HepG2 (cell line): Measurements from ENCODE around the gene DNAJC15. TPM values are rescaled to one million over a fixed set of nuclear protein-coding genes. Genes with fewer than 3 reads are reported as not detected.

Experiments used
- ATAC-seq: fragments of 200-7000 bp; cut with Tn5 transposase; 3 replicates; pipeline ENCODE4 v1.9.1; 2020; ENCODE audit warnings: mild to moderate bottlenecking, moderate library complexity
- BruUV-seq: library from RNA; stranded (reverse); fragments of 400-500 nt; replicated peaks from 2 replicates; lab custom pipeline; 2021; lab: Mats Ljungman, UMichigan
- CTCF ChIA-PET: fragments of 300-600 bp; formaldehyde crosslinking; extraction: SDS; loops from one replicate; lab custom pipeline; 2021; ENCODE audit warnings: low total read pairs, inconsistent platforms, low intra/inter-chr PET ratio; lab: Yijun Ruan, JAX
- POLR2A ChIA-PET: fragments of 350-600 bp; sonication (Branson Sonifier 250); formaldehyde crosslinking; loops from one replicate; lab custom pipeline; 2020; ENCODE audit warnings: antibody characterized with exemption, inconsistent platforms; lab: Yijun Ruan, JAX
- DNase-seq: peaks from one replicate; pipeline ENCODE4 v3.0.0-alpha.2; 2015; ENCODE audit warnings: low spot score
- FAIRE-seq: peaks from 3 replicates; lab custom pipeline; 2011; peaks lifted over from hg19 to GRCh38; lab: Jason Lieb, UNC
- H2AFZ ChIP-seq: one replicate; pipeline ENCODE4 v1.6.1; 2011; ENCODE audit warnings: low read length, inconsistent platforms
- H3K27ac ChIP-seq: fragments of 300-600 bp; 3 replicates; pipeline ENCODE4 v1.8.0; 2011; ENCODE audit warnings: mixed run types, mild to moderate bottlenecking, mixed read lengths, low read length, inconsistent platforms; ENCODE audit not compliant: insufficient read depth; ENCODE audit errors: extremely low read length
- H3K27me3 ChIP-seq, 2 experiments: fragments of 200-600 bp in 1 of 2; 2 replicates in 1 of 2; 3 replicates in 1 of 2; pipeline versions ENCODE4 v1.6.0 to v1.8.0; 2011; ENCODE audit warnings: low read length in 2 of 2, mild to moderate bottlenecking in 2 of 2, moderate library complexity in 2 of 2, inconsistent platforms in 1 of 2; ENCODE audit not compliant: insufficient read depth in 2 of 2, control insufficient read depth in 1 of 2
- H3K36me3 ChIP-seq, 2 experiments: fragments of 200-600 bp in 1 of 2; replicated peaks in 1 of 2; 2 replicates in 1 of 2; 3 replicates in 1 of 2; pipeline versions ENCODE4 v1.5.1 to v1.8.0; 2011; ENCODE audit warnings: low read length in 2 of 2, inconsistent platforms in 1 of 2; ENCODE audit not compliant: insufficient read depth in 2 of 2, control insufficient read depth in 1 of 2
- H3K4me1 ChIP-seq: 2 replicates; pipeline ENCODE4 v1.5.1; 2012; ENCODE audit warnings: low read length, inconsistent platforms; ENCODE audit not compliant: insufficient read depth
- H3K4me2 ChIP-seq: 2 replicates; pipeline ENCODE4 v1.6.0; 2011; ENCODE audit warnings: low read depth, low read length, inconsistent platforms
- H3K4me3 ChIP-seq, 3 experiments: fragments of 200-600 bp in 1 of 3; sonication (generic), shearing (Covaris generic) in 1 of 3; replicated peaks in 1 of 3; 2 replicates each; pipeline ENCODE4 v1.5.1; 2011 to 2016; ENCODE audit warnings: low read length in 3 of 3, inconsistent platforms in 2 of 3, low read depth in 2 of 3, mild to moderate bottlenecking in 2 of 3, control low read depth in 1 of 3, mixed read lengths in 1 of 3; ENCODE audit not compliant: insufficient read depth in 1 of 3
- H3K79me2 ChIP-seq: one replicate; pipeline ENCODE4 v1.6.1; 2011; ENCODE audit warnings: low read length, inconsistent platforms; ENCODE audit not compliant: insufficient read depth
- H3K9ac ChIP-seq: 2 replicates; pipeline ENCODE4 v1.6.0; 2011; ENCODE audit warnings: mild to moderate bottlenecking, low read depth, low read length, inconsistent platforms; ENCODE audit not compliant: insufficient read depth
- H3K9me3 ChIP-seq: 2 replicates; pipeline ENCODE4 v1.5.1; 2012; ENCODE audit warnings: mild to moderate bottlenecking, low read length
- H4K20me1 ChIP-seq: 2 replicates; pipeline ENCODE4 v1.6.0; 2011; ENCODE audit warnings: inconsistent platforms, mild to moderate bottlenecking, low read length, moderate library complexity; ENCODE audit not compliant: insufficient read depth
- FOXP1 ChIP-seq, 2 experiments: fragments of 450-650 bp in 1 of 2; IDR thresholded peaks; 2 replicates each; pipeline ENCODE4 v1.6.1; 2017 to 2018; ENCODE audit warnings: antibody characterized with exemption in 1 of 2
- GABPB1 ChIP-seq: IDR thresholded peaks from 2 replicates; pipeline ENCODE4 v1.6.1; 2016; ENCODE audit warnings: mild to moderate bottlenecking, missing genetic modification reagents, moderate library complexity, missing compliant biosample characterization
- KDM5A ChIP-seq: fragments of 200-600 bp; sonication (generic); IDR thresholded peaks from 2 replicates; pipeline ENCODE4 v1.7.0; 2018; ENCODE audit warnings: antibody characterized with exemption, mild to moderate bottlenecking, low read length, borderline replicate concordance
- SOX13 ChIP-seq, 3 experiments: fragments of 450-650 bp in 1 of 3; sonication (generic) in 1 of 3; formaldehyde crosslinking in 1 of 3; IDR thresholded peaks in 2 of 3; conservative IDR thresholded peaks in 1 of 3; 2 replicates each; pipeline versions ENCODE4 v1.5.0 to v1.6.1; 2016 to 2020; ENCODE audit warnings: antibody characterized with exemption in 1 of 3, mild to moderate bottlenecking in 1 of 3, missing compliant biosample characterization in 1 of 3, missing genetic modification reagents in 1 of 3, moderate library complexity in 1 of 3
- TBX2 ChIP-seq: sonication (generic); formaldehyde crosslinking; IDR thresholded peaks from 2 replicates; pipeline ENCODE4 v1.5.0; 2020; ENCODE audit warnings: missing genetic modification reagents, mild to moderate bottlenecking, borderline replicate concordance
- ZNF101 ChIP-seq: sonication (generic); formaldehyde crosslinking; IDR thresholded peaks from 2 replicates; pipeline ENCODE4 v1.4.0; 2020; ENCODE audit warnings: mild to moderate bottlenecking, low read depth, missing genetic modification reagents, borderline replicate concordance
- ZNF3 ChIP-seq: IDR thresholded peaks from 2 replicates; pipeline ENCODE4 v1.7.0; 2017; ENCODE audit warnings: inconsistent platforms
- ZNF652 ChIP-seq: IDR thresholded peaks from 2 replicates; pipeline ENCODE4 v1.6.1; 2016; ENCODE audit warnings: low read depth, borderline replicate concordance
- ZNF747 ChIP-seq: sonication (generic); formaldehyde crosslinking; IDR thresholded peaks from 2 replicates; pipeline ENCODE4 v1.8.1; 2023; ENCODE audit warnings: missing genetic modification reagents, mild to moderate bottlenecking, borderline replicate concordance
- WGBS: methylation state at CpG from one replicate; pipeline ENCODE4 v1.1.6; 2017; ENCODE audit warnings: low lambda C conversion rate; 5-methylcytosine and 5-hydroxymethylcytosine counted together
- in situ Hi-C: cut with HindIII; loops from 2 replicates; pipeline ENCODE4 v1.10.0; 2017; ENCODE audit warnings: low pct_unique_long_range_greater_than_20kb; ENCODE audit not compliant: extremely low pct_ligation_motif_present
- intact Hi-C: fragments of 100-400 bp; cut with micrococcal nuclease; formaldehyde crosslinking; loops from one replicate; pipeline ENCODE4 v1.10.0; 2022; ENCODE audit not compliant: unreplicated experiment
- polyA plus RNA-seq, 8 experiments: library from polyadenylated mRNA; depleted of rRNA in 3 of 8; stranded (reverse) in 7 of 8; unstranded in 1 of 8; fragments of >200 nt; fragmentation: Illumina TruSeq in 4 of 8; extraction: Trizol in 4 of 8; gene quantifications; 2 replicates each; pipeline versions ENCODE4 v1.2.1 to v1.2.3, GENCODE V29; 2011 to 2016; ENCODE audit warnings: low read depth in 4 of 8, missing spikeins in 1 of 8, mixed read lengths in 1 of 8; ENCODE audit not compliant: insufficient read depth in 1 of 8
- total RNA-seq, 5 experiments: library from RNA; depleted of rRNA; stranded (reverse); fragments of >200 nt; fragmentation: Illumina TruSeq; extraction: Trizol; gene quantifications; 2 replicates each; pipeline ENCODE4 v1.2.3, GENCODE V29; 2016; ENCODE audit warnings: low read depth in 1 of 5
- TF ChIP-seq, protein P1 (sequence below): IDR thresholded peaks from 2 replicates; pipeline ENCODE4 v1.6.1; 2016; ENCODE audit warnings: control low read depth
- TF ChIP-seq, protein P2 (sequence below): sonication (generic); formaldehyde crosslinking; IDR thresholded peaks from 2 replicates; pipeline ENCODE4 v1.4.0; 2020; ENCODE audit warnings: missing genetic modification reagents; ENCODE audit errors: not compliant biosample characterization
- TF ChIP-seq, protein P3 (sequence below): sonication (generic); formaldehyde crosslinking; IDR thresholded peaks from 2 replicates; pipeline ENCODE4 v1.8.0; 2022; ENCODE audit warnings: low read depth, missing genetic modification reagents
- TF ChIP-seq, protein P4 (sequence below): sonication (generic); formaldehyde crosslinking; IDR thresholded peaks from 2 replicates; pipeline ENCODE4 v1.9.0; 2021; ENCODE audit warnings: missing genetic modification reagents, mild to moderate bottlenecking, borderline replicate concordance

The DNAJC15 gene
- total and polyA plus RNA-seq, 2 of the 13 experiments (the other 11 are each of a cell fraction or from before 2014, with no cell fraction given), result 23.0 to 31.9 TPM

DNA sequence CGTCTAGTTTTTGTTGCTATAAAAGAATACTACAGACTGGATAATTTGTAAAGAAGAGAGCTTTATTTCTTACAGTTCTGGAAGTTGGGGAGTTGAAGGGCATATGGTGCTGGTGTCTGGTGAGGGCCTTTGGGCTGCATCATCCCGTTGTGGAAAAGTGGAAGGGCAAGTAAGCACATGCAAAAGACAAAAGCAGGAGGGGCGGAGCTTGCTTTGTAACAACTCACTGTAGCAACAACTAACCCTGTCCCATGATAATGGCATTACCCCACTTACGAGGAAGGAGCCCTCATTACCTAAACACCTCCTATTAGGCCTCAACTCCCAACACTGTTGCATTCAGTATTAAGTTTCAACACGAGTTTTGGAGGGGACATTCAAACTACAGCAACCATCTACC, 7.2 kb upstream of the DNAJC15 start:
- DNase-seq (no peak), ATAC-seq (no peak)
- Histone ChIP-seq H3K36me3 (no peaks in the 10 kb centered on the region), H3K9ac (no peak overlapping the region), H2AFZ (no peak overlapping the region)
- TF ChIP-seq ZNF747 (CRISPR knock-in tag) (no peak), ZNF101 (CRISPR knock-in tag) (no peak), KDM5A (no peak), ZNF652 (CRISPR knock-in tag) (no peak), FOXP1 (IDR thresholded peaks at IDR 0.05) (no peak), FOXP1 (CRISPR knock-in tag; IDR thresholded peaks at IDR 0.05) (no peak)
- TF ChIP-seq, protein P1, sequence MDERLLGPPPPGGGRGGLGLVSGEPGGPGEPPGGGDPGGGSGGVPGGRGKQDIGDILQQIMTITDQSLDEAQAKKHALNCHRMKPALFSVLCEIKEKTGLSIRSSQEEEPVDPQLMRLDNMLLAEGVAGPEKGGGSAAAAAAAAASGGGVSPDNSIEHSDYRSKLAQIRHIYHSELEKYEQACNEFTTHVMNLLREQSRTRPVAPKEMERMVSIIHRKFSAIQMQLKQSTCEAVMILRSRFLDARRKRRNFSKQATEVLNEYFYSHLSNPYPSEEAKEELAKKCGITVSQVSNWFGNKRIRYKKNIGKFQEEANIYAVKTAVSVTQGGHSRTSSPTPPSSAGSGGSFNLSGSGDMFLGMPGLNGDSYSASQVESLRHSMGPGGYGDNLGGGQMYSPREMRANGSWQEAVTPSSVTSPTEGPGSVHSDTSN (CRISPR knock-in tag), result no peak
- TF ChIP-seq, all 625 proteins: peak for 0
- no TSS peak for BruUV-seq
- POLR2A ChIA-PET, result no interaction called here
- Histone ChIP-seq H3K4me1 (no peaks in the 10 kb centered on the region), H3K27me3 (peaks cover 0 to 3% of the 10 kb centered on the region in 2 experiments; a peak in 1 of 5 replicates), H4K20me1 (no peaks in the 10 kb centered on the region), H3K27ac (no peak overlapping the region), H3K79me2 (no peaks in the 10 kb centered on the region), H3K9me3 (no peaks in the 10 kb centered on the region), H3K4me2 (no peak overlapping the region), H3K4me3 (no peak overlapping the region)
- in situ Hi-C loops, result no loop called here
- CTCF ChIA-PET, result no interaction called here
- no peak for FAIRE-seq
- intact Hi-C loops, result no loop called here
- WGBS, result 35% methylated on average over 5 of the region's 5 CpGs

DNA sequence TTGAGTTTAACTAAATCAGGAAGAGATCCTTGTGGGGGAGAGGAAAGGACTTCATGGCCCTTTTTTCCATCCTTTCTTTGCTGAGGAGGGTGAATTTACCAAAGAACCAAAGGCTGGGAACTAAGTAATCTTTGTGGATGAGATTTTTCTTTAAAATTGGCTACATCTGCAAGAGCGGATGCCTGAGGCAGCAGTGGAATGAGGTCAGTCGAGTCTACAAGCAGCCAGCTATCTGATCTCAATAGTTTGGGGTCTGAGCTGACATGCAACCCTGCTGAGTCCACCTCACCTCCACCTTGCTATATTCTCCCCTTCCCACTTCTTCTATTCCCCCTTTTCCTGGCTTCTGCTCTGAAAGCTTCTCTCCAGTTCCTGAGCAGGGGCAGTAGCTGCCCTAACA, 3.6 kb upstream of the DNAJC15 start:
- no peak for ATAC-seq
- DNase-seq, result no peak
- peaks cover 0 to 3% of the 10 kb centered on the region in 2 experiments; a peak in 2 of 5 replicates for H3K27me3 ChIP-seq
- no peak overlapping the region for H3K4me3 ChIP-seq
- no peaks in the 10 kb centered on the region for H3K36me3 ChIP-seq
- no peak overlapping the region for H3K9ac ChIP-seq
- in situ Hi-C loops, result no loop called here
- no peak overlapping the region for H2AFZ ChIP-seq
- H4K20me1 ChIP-seq, result no peaks in the 10 kb centered on the region
- peaks cover 13% of the 10 kb centered on the region for H3K4me1 ChIP-seq
- no peak for FAIRE-seq
- H3K4me2 ChIP-seq, result no peak overlapping the region
- 63% methylated on average over 2 of the region's 2 CpGs for WGBS
- H3K9me3 ChIP-seq, result no peaks in the 10 kb centered on the region
- peaks cover 9% of the 10 kb centered on the region for H3K79me2 ChIP-seq
- H3K27ac ChIP-seq, result no peak overlapping the region
- CTCF ChIA-PET, result no interaction called here
- BruUV-seq, result no TSS peak
- POLR2A ChIA-PET, result no interaction called here
- intact Hi-C loops, result loop anchor here (5.0 kb wide), 1 partner anchor 43 kb away; no protein-coding TSS in a partner anchor
- TF ChIP-seq SOX13 (IDR thresholded peaks at IDR 0.05), result no peak
- no peak for TF ChIP-seq SOX13 (CRISPR knock-in tag; conservative IDR thresholded peaks at IDR 0.05 in 1 of 2, IDR thresholded peaks at IDR 0.05 in 1 of 2)
- TF ChIP-seq TBX2, result no peak
- no peak for TF ChIP-seq GABPB1
- TF ChIP-seq, protein P2, sequence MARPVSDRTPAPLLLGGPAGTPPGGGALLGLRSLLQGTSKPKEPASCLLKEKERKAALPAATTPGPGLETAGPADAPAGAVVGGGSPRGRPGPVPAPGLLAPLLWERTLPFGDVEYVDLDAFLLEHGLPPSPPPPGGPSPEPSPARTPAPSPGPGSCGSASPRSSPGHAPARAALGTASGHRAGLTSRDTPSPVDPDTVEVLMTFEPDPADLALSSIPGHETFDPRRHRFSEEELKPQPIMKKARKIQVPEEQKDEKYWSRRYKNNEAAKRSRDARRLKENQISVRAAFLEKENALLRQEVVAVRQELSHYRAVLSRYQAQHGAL (CRISPR knock-in tag), result no peak
- TF ChIP-seq, protein P3, sequence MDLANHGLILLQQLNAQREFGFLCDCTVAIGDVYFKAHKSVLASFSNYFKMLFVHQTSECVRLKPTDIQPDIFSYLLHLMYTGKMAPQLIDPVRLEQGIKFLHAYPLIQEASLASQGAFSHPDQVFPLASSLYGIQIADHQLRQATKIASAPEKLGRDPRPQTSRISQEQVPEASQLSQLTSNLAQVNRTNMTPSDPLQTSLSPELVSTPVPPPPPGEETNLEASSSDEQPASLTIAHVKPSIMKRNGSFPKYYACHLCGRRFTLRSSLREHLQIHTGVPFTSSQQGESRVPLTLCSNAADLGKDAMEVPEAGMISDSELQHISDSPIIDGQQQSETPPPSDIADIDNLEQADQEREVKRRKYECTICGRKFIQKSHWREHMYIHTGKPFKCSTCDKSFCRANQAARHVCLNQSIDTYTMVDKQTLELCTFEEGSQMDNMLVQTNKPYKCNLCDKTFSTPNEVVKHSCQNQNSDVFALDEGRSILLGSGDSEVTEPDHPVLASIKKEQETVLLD (CRISPR knock-in tag), result no peak
- no peak for TF ChIP-seq ZNF3
- TF ChIP-seq, protein P4, sequence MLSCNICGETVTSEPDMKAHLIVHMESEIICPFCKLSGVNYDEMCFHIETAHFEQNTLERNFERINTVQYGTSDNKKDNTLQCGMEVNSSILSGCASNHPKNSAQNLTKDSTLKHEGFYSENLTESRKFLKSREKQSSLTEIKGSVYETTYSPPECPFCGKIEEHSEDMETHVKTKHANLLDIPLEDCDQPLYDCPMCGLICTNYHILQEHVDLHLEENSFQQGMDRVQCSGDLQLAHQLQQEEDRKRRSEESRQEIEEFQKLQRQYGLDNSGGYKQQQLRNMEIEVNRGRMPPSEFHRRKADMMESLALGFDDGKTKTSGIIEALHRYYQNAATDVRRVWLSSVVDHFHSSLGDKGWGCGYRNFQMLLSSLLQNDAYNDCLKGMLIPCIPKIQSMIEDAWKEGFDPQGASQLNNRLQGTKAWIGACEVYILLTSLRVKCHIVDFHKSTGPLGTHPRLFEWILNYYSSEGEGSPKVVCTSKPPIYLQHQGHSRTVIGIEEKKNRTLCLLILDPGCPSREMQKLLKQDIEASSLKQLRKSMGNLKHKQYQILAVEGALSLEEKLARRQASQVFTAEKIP, result no peak
